Ramos (cell line): ENCODE results near the gene PSMF1.

Experiments
- in situ Hi-C: fragments of 300-500 bp; cut with MboI; formaldehyde crosslinking; loops from one replicate; pipeline ENCODE4 v1.14.3; 2022; ENCODE audit warnings: low sequenced_read_pairs; ENCODE audit not compliant: unreplicated experiment

Gene PSMF1

GRCh38 chr20:1186367-1186991 is 68.1 kb downstream of the PSMF1 start:
- in situ Hi-C loops: no loop called here

GRCh38 chr20:1187605-1188171 is 69.3 kb downstream of the PSMF1 start:
- in situ Hi-C loops: no loop called here

- in situ Hi-C loops: no loop called here
These were observed 69.9 kb downstream of the PSMF1 start for GRCh38 chr20:1188347-1188746.

GRCh38 chr20:1189827-1190226 is 71.4 kb downstream of the PSMF1 start:
- in situ Hi-C loops: loop anchor here (10.0 kb wide), 1 partner anchor 375 kb away; no protein-coding TSS in a partner anchor

- in situ Hi-C loops: loop anchor here (10.0 kb wide), 1 partner anchor 376 kb away; no protein-coding TSS in a partner anchor
These were observed 72.4 kb downstream of the PSMF1 start for GRCh38 chr20:1190847-1191246.

- in situ Hi-C loops: loop anchor here (10.0 kb wide), 1 partner anchor 376 kb away; no protein-coding TSS in a partner anchor
These were observed 72.9 kb downstream of the PSMF1 start for GRCh38 chr20:1191299-1191698.

GRCh38 chr20:1195226-1195625 is 76.8 kb downstream of the PSMF1 start:
- in situ Hi-C loops: loop anchor here (10.0 kb wide), 1 partner anchor 380 kb away; no protein-coding TSS in a partner anchor

GRCh38 chr20:1196634-1197033 is 78.2 kb downstream of the PSMF1 start:
- in situ Hi-C loops: loop anchor here (10.0 kb wide), 1 partner anchor 382 kb away; no protein-coding TSS in a partner anchor

- in situ Hi-C loops: loop anchor here (10.0 kb wide), 1 partner anchor 383 kb away; no protein-coding TSS in a partner anchor
These were observed 79.4 kb downstream of the PSMF1 start for GRCh38 chr20:1197801-1198200.

- in situ Hi-C loops: loop anchor here (10.0 kb wide), 1 partner anchor 384 kb away; no protein-coding TSS in a partner anchor
These were observed 80.3 kb downstream of the PSMF1 start for GRCh38 chr20:1198751-1199150.

- in situ Hi-C loops: loop anchor here (10.0 kb wide), 1 partner anchor 385 kb away; no protein-coding TSS in a partner anchor
These were observed 80.9 kb downstream of the PSMF1 start for GRCh38 chr20:1199212-1199873.

- in situ Hi-C loops: loop anchor here (10.0 kb wide), 1 partner anchor 385 kb away; no protein-coding TSS in a partner anchor
These were observed 81.6 kb downstream of the PSMF1 start for GRCh38 chr20:1199964-1200363.

GRCh38 chr20:1202762-1203504 is 84.5 kb downstream of the PSMF1 start, which contains the start of gene C20orf202:
Gene C20orf202 (plus strand): TSS chr20:1203454. CDS start chr20:1203586, 132 bp downstream.
- in situ Hi-C loops: no loop called here

GRCh38 chr20:1203630-1204029 is 85.2 kb downstream of the PSMF1 start:
- in situ Hi-C loops: no loop called here

GRCh38 chr20:1204113-1204512 is 85.7 kb downstream of the PSMF1 start:
- in situ Hi-C loops: no loop called here

- in situ Hi-C loops: no loop called here
These were observed 86.2 kb downstream of the PSMF1 start for GRCh38 chr20:1204576-1204975.

GRCh38 chr20:1205802-1206201 is 87.4 kb downstream of the PSMF1 start:
- in situ Hi-C loops: no loop called here

- in situ Hi-C loops: no loop called here
These were observed 88.2 kb downstream of the PSMF1 start for GRCh38 chr20:1206366-1207148.

GRCh38 chr20:1207293-1207878 is 89.0 kb downstream of the PSMF1 start:
- in situ Hi-C loops: no loop called here
